Measurements from ENCODE around the gene CALN1.
"Not testable (repeated sequence)": the region's sequence is repeated elsewhere in the genome, so short reads cannot be mapped to it uniquely, and the experiment has no call there.

CALN1 gene

DNA sequence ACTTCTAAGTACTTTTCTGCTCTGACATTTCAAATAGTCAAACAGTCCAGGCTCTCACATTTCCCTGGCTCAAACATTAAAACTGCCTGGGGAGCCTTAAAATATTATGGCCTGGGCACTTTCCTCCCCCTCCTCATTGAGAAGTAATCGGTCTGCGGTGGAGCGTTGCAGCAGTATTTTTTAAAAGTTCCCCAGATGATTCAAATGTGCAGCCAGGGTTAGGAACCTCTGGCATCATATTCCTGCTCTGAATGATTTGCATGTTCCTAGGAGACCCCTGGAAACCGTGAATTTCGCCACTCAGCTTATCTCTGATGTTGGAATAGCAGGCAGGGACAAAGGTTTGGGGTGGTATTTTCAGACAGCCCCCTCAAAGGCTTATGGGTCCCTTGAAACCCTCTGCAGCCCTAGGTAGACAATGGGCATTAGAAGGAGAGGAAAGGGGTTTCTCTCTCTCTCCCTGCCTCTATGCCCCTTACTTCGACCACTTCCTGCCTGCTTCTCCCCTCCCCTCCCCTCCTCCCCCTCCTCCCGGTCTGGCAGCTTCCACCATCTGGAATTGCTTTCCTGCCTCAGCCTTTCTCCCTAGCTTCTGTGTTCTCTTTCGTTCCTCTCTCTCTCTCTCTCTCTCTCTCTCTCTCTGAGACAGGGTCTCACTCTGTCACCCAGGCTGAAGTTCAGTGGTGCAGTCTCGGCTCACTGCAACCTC lies 658.0 kb downstream of the CALN1 start:
- Histone ChIP-seq H3K27ac (no peak overlapping the region), H3K9ac (no peak overlapping the region), H3K9me3 (peaks cover 17% of the 10 kb centered on the region), H3K27me3 (no peaks in the 10 kb centered on the region), H3K4me3 (no peak overlapping the region), H4K20me1 (no peaks in the 10 kb centered on the region), H3K4me2 (no peak overlapping the region), H3K4me1 (no peaks in the 10 kb centered on the region; the same call in 1 of the 2 replicates), H3K36me3 (no peaks in the 10 kb centered on the region)
- TF ChIP-seq Cebpa-rat (IDR thresholded peaks at IDR 0.05), result no peak

- no peak overlapping the region for H3K27ac ChIP-seq
- H3K4me2 ChIP-seq, result no peak overlapping the region
- H3K4me1 ChIP-seq, result no peaks in the 10 kb centered on the region; the same call in 1 of the 2 replicates
- no peak overlapping the region for H3K4me3 ChIP-seq
- H3K27me3 ChIP-seq, result no peaks in the 10 kb centered on the region
- H4K20me1 ChIP-seq, result no peaks in the 10 kb centered on the region
- TF ChIP-seq Cebpa-rat (IDR thresholded peaks at IDR 0.05), result no peak
- no peak overlapping the region for H3K9ac ChIP-seq
- H3K36me3 ChIP-seq, result no peaks in the 10 kb centered on the region
- H3K9me3 ChIP-seq, result peaks cover 17% of the 10 kb centered on the region
Observed at GRCh38 chr7:71753236-71753635, 658.9 kb downstream of the CALN1 start.

DNA sequence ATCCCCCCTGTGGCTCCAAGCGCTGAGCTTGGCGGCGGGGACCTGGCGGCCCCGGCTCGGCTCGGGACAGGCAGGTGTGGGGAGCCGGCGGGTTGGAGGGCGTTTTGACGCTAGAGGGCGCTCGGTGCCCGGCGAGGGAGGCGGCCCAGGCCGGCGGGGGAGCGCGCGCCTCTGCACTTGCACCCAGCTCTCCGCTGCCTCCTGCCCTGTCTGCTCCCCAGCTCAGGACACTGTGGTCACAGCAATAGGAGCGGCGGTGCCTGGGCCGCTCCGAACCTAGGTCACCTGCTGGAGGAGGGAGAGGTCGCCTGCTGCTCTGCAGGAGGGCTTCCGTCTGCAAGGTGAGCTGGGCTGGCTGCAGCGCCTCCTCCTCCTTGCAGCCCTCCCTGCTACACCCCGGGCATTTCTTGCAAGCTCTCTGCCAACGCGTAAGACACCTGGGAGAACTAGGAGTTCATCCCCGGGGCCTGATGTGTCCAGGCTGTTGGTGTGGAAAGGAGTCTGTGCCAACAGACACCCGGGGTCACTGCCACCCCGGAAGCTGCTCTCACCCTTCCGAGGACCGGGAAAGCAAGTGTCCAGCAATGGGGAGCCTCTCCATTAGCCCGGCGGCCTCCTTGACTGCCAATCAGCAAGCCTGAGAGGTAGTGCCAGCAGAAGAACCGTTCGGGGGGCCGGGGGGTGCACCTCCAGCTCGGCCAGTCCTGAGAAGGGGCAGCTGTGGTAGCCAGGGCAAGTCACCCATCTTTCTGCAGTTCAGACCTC lies 659.8 kb downstream of the CALN1 start:
- H3K9ac ChIP-seq, result no peak overlapping the region
- H4K20me1 ChIP-seq, result no peaks in the 10 kb centered on the region
- H3K36me3 ChIP-seq, result no peaks in the 10 kb centered on the region
- H3K27ac ChIP-seq, result no peak overlapping the region
- peaks cover 17% of the 10 kb centered on the region for H3K9me3 ChIP-seq
- no peaks in the 10 kb centered on the region for H3K27me3 ChIP-seq
- H3K4me2 ChIP-seq, result peak overlapping the region; percentile 47
- no peak for TF ChIP-seq Cebpa-rat (IDR thresholded peaks at IDR 0.05)
- no peaks in the 10 kb centered on the region; the same call in 1 of the 2 replicates for H3K4me1 ChIP-seq
- H3K4me3 ChIP-seq, result no peak overlapping the region

DNA sequence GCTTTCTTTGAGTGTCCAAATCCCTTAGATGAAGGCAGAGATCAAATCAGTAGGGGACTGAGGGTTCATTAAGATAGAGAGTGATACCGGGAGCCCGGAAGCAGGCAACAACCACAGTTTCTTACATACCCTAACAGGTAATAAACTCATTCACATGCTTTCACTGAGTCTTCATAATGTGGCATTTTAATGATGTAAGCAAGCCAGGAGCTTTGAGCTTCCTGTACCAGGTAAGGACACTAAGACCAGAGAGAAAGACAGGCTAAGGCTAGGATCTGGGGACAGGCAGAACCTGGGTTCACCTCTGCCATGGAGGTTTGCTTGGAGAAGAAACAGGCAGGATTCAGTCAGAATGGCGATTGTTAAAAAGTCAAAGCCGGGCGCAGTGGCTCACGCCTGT lies 661.8 kb downstream of the CALN1 start:
- TF ChIP-seq Cebpa-rat (IDR thresholded peaks at IDR 0.05), result no peak
- Histone ChIP-seq H3K9ac (no peak overlapping the region), H4K20me1 (no peaks in the 10 kb centered on the region), H3K9me3 (peaks cover 5% of the 10 kb centered on the region), H3K4me1 (no peaks in the 10 kb centered on the region; the same call in 1 of the 2 replicates), H3K36me3 (no peaks in the 10 kb centered on the region), H3K4me3 (no peak overlapping the region), H3K4me2 (no peak overlapping the region), H3K27ac (no peak overlapping the region), H3K27me3 (no peaks in the 10 kb centered on the region)

DNA sequence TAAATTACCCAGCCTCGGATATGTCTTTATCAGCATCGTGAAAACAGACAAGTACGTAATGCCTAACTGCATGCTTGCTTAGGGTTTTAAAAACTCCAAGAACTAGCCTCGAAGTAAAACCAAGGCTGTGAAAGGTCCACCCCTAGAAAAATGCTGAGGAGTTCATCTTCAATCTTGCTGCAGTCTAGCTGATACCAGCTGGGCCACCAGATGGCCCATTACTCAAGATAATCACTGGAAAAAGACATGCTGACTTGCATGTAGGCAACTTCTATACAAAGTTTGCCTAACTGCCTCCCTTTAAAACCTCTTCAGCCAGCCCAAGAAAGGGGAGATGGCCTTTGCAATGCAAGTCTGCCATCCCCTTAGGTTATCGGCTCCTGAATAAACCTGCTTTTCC lies 666.1 kb downstream of the CALN1 start:
- Histone ChIP-seq H3K36me3 (no peaks in the 10 kb centered on the region), H3K4me1 (no peaks in the 10 kb centered on the region), H3K27me3 (no peaks in the 10 kb centered on the region), H3K9ac (no peak overlapping the region), H3K27ac (no peak overlapping the region), H3K4me2 (no peak overlapping the region), H4K20me1 (no peaks in the 10 kb centered on the region), H3K4me3 (no peak overlapping the region), H3K9me3 (no peaks in the 10 kb centered on the region)
- TF ChIP-seq Cebpa-rat (IDR thresholded peaks at IDR 0.05), result no peak

- H3K4me3 ChIP-seq, result no peak overlapping the region
- H3K27ac ChIP-seq, result no peak overlapping the region
- no peaks in the 10 kb centered on the region for H3K27me3 ChIP-seq
- TF ChIP-seq Cebpa-rat (IDR thresholded peaks at IDR 0.05), result no peak
- no peaks in the 10 kb centered on the region for H3K36me3 ChIP-seq
- no peak overlapping the region for H3K4me2 ChIP-seq
- no peaks in the 10 kb centered on the region for H4K20me1 ChIP-seq
- no peak overlapping the region for H3K9ac ChIP-seq
- H3K4me1 ChIP-seq, result no peaks in the 10 kb centered on the region
- H3K9me3 ChIP-seq, result no peaks in the 10 kb centered on the region
Observed at GRCh38 chr7:71740174-71740560, 672.0 kb downstream of the CALN1 start.

GRCh38 chr7:71739520-71740173 lies 672.5 kb downstream of the CALN1 start:
- Histone ChIP-seq H3K4me3 (no peak overlapping the region), H3K9me3 (no peaks in the 10 kb centered on the region), H3K4me1 (no peaks in the 10 kb centered on the region), H3K9ac (no peak overlapping the region), H4K20me1 (no peaks in the 10 kb centered on the region), H3K36me3 (no peaks in the 10 kb centered on the region), H3K27ac (no peak overlapping the region), H3K4me2 (no peak overlapping the region), H3K27me3 (no peaks in the 10 kb centered on the region)
- no peak for TF ChIP-seq Cebpa-rat (IDR thresholded peaks at IDR 0.05)

DNA sequence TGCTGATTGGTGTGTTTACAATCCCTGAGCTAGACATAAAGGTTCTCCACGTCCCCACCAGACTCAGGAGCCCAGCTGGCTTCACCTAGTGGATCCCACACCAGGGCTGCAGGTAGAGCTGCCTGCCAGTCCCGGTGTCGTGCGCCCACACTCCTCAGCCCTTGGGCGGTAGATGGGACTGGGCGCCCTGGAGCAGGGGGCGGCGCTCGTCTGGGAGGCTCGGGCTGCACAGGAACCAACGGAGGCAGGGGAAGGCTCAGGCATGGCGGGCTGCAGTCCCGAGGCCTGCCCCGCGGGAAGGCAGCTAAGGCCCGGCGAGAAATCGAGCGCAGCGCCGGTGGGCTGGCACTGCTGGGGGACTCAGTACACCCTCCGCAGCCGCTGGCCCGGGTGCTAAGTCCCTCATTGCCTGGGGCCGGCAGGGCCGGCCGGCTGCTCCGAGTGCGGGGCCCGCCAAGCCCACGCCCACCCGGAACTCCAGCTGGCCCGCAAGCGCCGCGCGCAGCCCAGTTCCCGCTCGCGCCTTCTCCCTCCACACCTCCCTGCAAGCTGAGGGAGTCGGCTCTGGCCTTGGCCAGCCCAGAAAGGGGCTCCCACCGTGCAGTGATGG lies 674.1 kb downstream of the CALN1 start:
- H3K4me3 ChIP-seq, H3K9me3 ChIP-seq, H3K4me2 ChIP-seq, H3K9ac ChIP-seq, H3K4me1 ChIP-seq, H4K20me1 ChIP-seq, H3K36me3 ChIP-seq, H3K27ac ChIP-seq, H3K27me3 ChIP-seq: not testable (repeated sequence)

DNA sequence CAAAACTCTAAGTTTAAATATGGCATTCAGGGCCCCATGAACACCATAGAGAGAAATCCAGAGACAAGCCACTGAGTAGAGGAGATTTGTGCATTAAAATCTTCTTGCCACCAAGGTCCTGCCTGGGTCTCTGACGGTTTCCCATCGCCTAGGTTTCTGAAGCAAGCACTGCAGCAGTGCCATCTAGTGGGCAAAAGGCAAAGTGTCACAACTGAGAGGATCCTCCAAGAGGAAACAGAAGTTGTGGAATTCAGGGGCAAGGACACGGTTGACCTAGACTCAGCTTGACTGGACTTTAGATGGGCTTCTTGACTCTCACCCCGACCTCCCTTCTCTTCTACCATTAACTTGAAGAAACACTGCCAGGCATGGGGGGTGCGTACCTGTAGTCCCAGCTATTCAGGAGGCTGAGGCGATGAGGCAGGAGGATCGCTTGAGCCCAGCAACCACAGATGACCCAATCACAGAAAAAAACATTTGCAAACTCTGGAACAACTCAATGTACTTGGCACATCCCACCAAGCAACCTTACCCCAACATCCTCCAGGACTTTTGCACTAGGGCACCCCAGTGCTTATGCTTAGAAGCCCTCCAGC lies 676.1 kb downstream of the CALN1 start:
- Histone ChIP-seq H3K27me3 (no peaks in the 10 kb centered on the region), H3K4me1 (no peaks in the 10 kb centered on the region), H3K9me3 (no peaks in the 10 kb centered on the region), H3K9ac (no peak overlapping the region), H3K36me3 (no peaks in the 10 kb centered on the region), H4K20me1 (no peaks in the 10 kb centered on the region), H3K4me3 (no peak overlapping the region), H3K27ac (no peak overlapping the region), H3K4me2 (no peak overlapping the region)
- no peak for TF ChIP-seq Cebpa-rat (IDR thresholded peaks at IDR 0.05)

Data from BLaER1 (cell line).